ENCODE results near the gene SUSD3.
"Not testable (repeated sequence)": the region's sequence is repeated elsewhere in the genome, so short reads cannot be mapped to it uniquely, and the experiment has no call there.

Gene SUSD3

GRCh38 chr9:93058355-93059010 lies at the start of gene SUSD3:
TSS of gene SUSD3 (plus strand) at chr9:93058701. CDS start at chr9:93058743, 42 bp downstream.
- DNase-seq (ENCODE audit: low spot score): no peak

GRCh38 chr9:93009337-93010015 lies 49.0 kb upstream of the SUSD3 start:
- no peak for DNase-seq (ENCODE audit: low spot score)

GRCh38 chr9:93010056-93010455 lies 48.4 kb upstream of the SUSD3 start:
- no peak for DNase-seq (ENCODE audit: low spot score)

GRCh38 chr9:93010704-93011103 lies 47.8 kb upstream of the SUSD3 start:
- DNase-seq (ENCODE audit: low spot score): no peak

- DNase-seq (ENCODE audit: low spot score): no peak
Observed at GRCh38 chr9:93011114-93011513, 47.4 kb upstream of the SUSD3 start.

- no peak for DNase-seq (ENCODE audit: low spot score)
Observed at GRCh38 chr9:93012963-93013855, 45.3 kb upstream of the SUSD3 start.

GRCh38 chr9:93013856-93014582 lies 44.5 kb upstream of the SUSD3 start:
- no peak for DNase-seq (ENCODE audit: low spot score)

GRCh38 chr9:93015190-93015589 lies 43.3 kb upstream of the SUSD3 start:
- DNase-seq (ENCODE audit: low spot score): not testable (repeated sequence)

GRCh38 chr9:93017621-93018020 lies 40.9 kb upstream of the SUSD3 start:
- no peak for DNase-seq (ENCODE audit: low spot score)

- no peak for DNase-seq (ENCODE audit: low spot score)
Observed at GRCh38 chr9:93020151-93020550, 38.4 kb upstream of the SUSD3 start.

- DNase-seq (ENCODE audit: low spot score): no peak
Observed at GRCh38 chr9:93020771-93021670, 37.5 kb upstream of the SUSD3 start.

GRCh38 chr9:93022066-93022465 lies 36.4 kb upstream of the SUSD3 start:
- DNase-seq (ENCODE audit: low spot score): no peak

GRCh38 chr9:93022721-93023520 lies 35.6 kb upstream of the SUSD3 start:
- DNase-seq (ENCODE audit: low spot score): no peak

- DNase-seq (ENCODE audit: low spot score): no peak
Observed at GRCh38 chr9:93023521-93023815, 35.0 kb upstream of the SUSD3 start.

- DNase-seq (ENCODE audit: low spot score): no peak
Observed at GRCh38 chr9:93024646-93024910, 33.9 kb upstream of the SUSD3 start.

- no peak for DNase-seq (ENCODE audit: low spot score)
Observed at GRCh38 chr9:93024986-93025630, 33.4 kb upstream of the SUSD3 start.

GRCh38 chr9:93025736-93026135 lies 32.8 kb upstream of the SUSD3 start:
- DNase-seq (ENCODE audit: low spot score): no peak

- DNase-seq (ENCODE audit: low spot score): no peak
Observed at GRCh38 chr9:93026640-93027039, 31.9 kb upstream of the SUSD3 start.

- DNase-seq (ENCODE audit: low spot score): no peak
Observed at GRCh38 chr9:93027750-93028149, 30.8 kb upstream of the SUSD3 start.

GRCh38 chr9:93028448-93029006 lies 30.0 kb upstream of the SUSD3 start:
- no peak for DNase-seq (ENCODE audit: low spot score)

All from putamen (tissue), 1 donor.